ENCODE results near the gene EXOSC9.

The EXOSC9 gene

GRCh38 chr4:121824171-121824527 is 23.0 kb downstream of the EXOSC9 start:
- TF ChIP-seq GATA3 (IDR thresholded peaks at IDR 0.05; ENCODE audit: low read depth, low read length), result no peak
- no peak for TF ChIP-seq GATA2 (IDR thresholded peaks at IDR 0.05; ENCODE audit: low read depth, low read length)

DNA sequence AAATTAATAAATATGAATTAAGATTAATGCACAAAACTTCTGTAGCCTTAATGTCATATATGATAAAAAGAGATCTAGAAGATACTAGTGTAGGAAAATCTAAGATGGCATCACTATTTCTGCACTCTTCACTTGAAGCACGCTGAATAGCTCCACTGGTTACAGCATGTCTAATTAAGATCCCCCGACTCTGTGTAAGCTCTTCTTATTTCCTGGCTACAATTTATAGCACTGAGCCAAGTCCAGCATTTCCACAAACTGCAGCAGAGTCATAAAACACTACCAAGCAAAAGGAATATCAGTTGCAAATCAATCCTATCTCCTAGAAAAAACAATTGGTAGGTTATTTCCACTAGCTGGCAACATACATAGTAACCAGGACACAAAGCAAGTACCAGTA is 23.8 kb downstream of the EXOSC9 start:
- no peak for TF ChIP-seq GATA3 (IDR thresholded peaks at IDR 0.05; ENCODE audit: low read depth, low read length)
- TF ChIP-seq GATA2 (IDR thresholded peaks at IDR 0.05; ENCODE audit: low read depth, low read length), result no peak

GRCh38 chr4:121827853-121828252 is 26.7 kb downstream of the EXOSC9 start:
- TF ChIP-seq GATA3 (IDR thresholded peaks at IDR 0.05; ENCODE audit: low read depth, low read length) (no peak), GATA2 (IDR thresholded peaks at IDR 0.05; ENCODE audit: low read depth, low read length) (no peak)

DNA sequence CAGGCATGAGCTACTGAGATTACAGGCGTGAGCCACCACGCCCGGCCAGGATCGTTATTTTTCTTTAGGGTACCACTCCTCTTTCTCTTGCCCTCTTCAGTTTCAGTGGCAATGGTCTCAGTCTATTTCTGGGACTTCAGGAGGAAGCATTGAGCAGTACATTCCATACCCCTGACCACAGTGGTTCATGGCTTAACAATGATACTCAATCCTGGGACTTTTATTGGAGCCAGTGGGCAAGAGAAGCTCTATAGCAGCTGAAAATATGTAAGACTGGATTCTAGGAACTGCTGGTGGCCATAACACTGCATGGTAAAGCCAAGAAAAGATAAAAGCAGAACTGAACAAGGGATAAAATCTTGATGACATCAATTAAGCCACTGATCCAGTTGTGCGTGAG is 28.4 kb downstream of the EXOSC9 start:
- TF ChIP-seq GATA2 (IDR thresholded peaks at IDR 0.05; ENCODE audit: low read depth, low read length), result no peak
- no peak for TF ChIP-seq GATA3 (IDR thresholded peaks at IDR 0.05; ENCODE audit: low read depth, low read length)

GRCh38 chr4:121838136-121838535 is 37.0 kb downstream of the EXOSC9 start:
- TF ChIP-seq GATA2 (IDR thresholded peaks at IDR 0.05; ENCODE audit: low read depth, low read length) (no peak), GATA3 (IDR thresholded peaks at IDR 0.05; ENCODE audit: low read depth, low read length) (no peak)

DNA sequence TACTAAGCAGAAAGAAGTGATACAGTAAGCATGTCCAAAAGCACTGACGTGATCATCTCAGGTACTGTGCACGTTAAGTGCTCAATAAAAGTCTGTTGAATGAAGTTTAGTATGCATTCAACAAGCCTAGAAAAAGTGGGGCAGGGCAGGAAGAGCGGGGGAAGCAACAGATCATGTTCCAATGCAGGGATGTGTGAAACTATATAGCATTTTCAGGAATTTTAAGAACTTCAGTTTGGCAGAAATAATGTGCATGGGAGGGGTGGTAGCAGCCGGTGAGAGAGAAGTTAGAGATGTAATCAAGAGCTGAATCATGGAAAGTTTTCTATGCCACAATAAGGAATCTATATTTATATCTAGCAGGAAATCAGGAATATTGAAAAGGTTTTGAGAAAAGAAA is 41.7 kb downstream of the EXOSC9 start:
- no peak for TF ChIP-seq GATA2 (IDR thresholded peaks at IDR 0.05; ENCODE audit: low read depth, low read length)
- no peak for TF ChIP-seq GATA3 (IDR thresholded peaks at IDR 0.05; ENCODE audit: low read depth, low read length)

DNA sequence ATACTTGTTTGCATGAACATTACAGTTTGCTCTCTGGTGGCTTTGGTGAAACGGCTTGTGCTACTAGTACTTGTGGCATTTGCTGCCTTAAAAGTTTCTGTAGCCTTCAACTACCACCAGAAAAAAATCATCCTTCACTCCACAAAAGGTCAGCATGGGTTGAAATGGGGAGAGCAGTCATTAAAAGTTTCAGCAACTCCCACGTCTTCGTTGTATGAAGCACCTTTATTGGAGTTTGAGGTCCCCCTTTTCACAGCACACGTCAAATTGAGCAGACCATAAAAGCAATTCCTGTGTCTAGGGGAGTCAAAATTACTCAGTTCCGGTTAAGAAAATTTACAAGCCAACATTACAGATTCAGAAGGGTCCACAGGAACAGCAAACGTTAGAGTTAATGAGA is 45.5 kb downstream of the EXOSC9 start:
- TF ChIP-seq GATA3 (IDR thresholded peaks at IDR 0.05; ENCODE audit: low read depth, low read length) (no peak), GATA2 (IDR thresholded peaks at IDR 0.05; ENCODE audit: low read depth, low read length) (no peak)

DNA sequence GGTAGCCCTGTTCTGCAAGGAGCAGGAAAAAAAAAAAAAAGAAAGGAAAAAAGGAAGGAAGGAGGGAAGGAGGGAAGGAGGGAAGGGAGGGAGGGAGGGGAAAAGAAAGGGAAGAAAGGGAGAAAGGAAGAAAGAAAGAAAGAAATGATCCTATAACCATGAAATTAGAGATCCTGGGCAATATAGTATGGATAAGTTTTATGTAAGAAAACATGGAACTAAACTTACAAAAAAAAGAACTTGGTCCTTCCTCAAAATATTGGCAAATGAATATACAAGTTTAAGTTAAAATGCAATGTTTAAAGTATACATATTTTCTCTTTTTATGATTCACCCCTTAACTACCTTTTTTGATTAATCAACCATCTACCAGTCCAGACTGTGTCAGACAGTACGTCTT is 50.2 kb downstream of the EXOSC9 start:
- no peak for TF ChIP-seq GATA2 (IDR thresholded peaks at IDR 0.05; ENCODE audit: low read depth, low read length)
- TF ChIP-seq GATA3 (IDR thresholded peaks at IDR 0.05; ENCODE audit: low read depth, low read length), result no peak

- TF ChIP-seq GATA2 (IDR thresholded peaks at IDR 0.05; ENCODE audit: low read depth, low read length), result no peak
- no peak for TF ChIP-seq GATA3 (IDR thresholded peaks at IDR 0.05; ENCODE audit: low read depth, low read length)
Observed at GRCh38 chr4:121860121-121860520, 59.0 kb downstream of the EXOSC9 start.

DNA sequence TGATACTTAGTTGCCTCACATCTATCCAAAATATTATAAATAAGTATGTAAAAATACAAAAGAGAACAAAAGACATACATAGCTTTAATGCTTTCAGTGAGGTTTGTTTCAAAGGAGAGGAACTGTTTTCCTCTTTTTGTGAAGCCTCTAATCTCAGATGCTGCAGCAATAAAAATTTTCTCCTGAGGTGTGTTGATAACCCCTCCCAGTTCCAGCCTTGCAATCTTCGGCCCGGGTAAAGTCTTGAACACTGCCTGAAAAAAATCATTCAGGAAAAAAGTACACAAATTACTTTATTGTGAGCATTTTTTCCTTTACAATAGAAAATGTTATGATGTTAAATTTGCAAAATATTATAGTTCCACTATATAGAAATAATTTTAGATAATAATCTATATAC is 60.3 kb downstream of the EXOSC9 start:
- TF ChIP-seq GATA2 (IDR thresholded peaks at IDR 0.05; ENCODE audit: low read depth, low read length) (no peak), GATA3 (IDR thresholded peaks at IDR 0.05; ENCODE audit: low read depth, low read length) (no peak)

GRCh38 chr4:121863799-121864198 is 62.7 kb downstream of the EXOSC9 start:
- TF ChIP-seq GATA2 (IDR thresholded peaks at IDR 0.05; ENCODE audit: low read depth, low read length) (no peak), GATA3 (IDR thresholded peaks at IDR 0.05; ENCODE audit: low read depth, low read length) (no peak)

Data from SH-SY5Y (cell line).